COLO668 (cell line): ENCODE results near the gene ANKRD63.
A peak's percentile ranks its signal among the peaks of the same experiment; 100 is the strongest.

ENCODE experiments used
- DNase-seq: peaks from one replicate; lab custom pipeline; 2025; ENCODE audit not compliant: unreplicated experiment; lab: John Stamatoyannopoulos, UW

The ANKRD63 gene

GRCh38 chr15:40245666-40246450 lies 37.0 kb downstream of the ANKRD63 start:
- DNase-seq = no peak

GRCh38 chr15:40244961-40245523 lies 37.8 kb downstream of the ANKRD63 start:
- no peak for DNase-seq

- no peak for DNase-seq
Observed at GRCh38 chr15:40243126-40243810, 39.6 kb downstream of the ANKRD63 start.

- DNase-seq = no peak
Observed at GRCh38 chr15:40242601-40243000, 40.3 kb downstream of the ANKRD63 start.

- DNase-seq = no peak
Observed at GRCh38 chr15:40242213-40242599, 40.7 kb downstream of the ANKRD63 start.

- DNase-seq = no peak
Observed at GRCh38 chr15:40241269-40242212, 41.3 kb downstream of the ANKRD63 start.

- DNase-seq = no peak
Observed at GRCh38 chr15:40240619-40241221, 42.1 kb downstream of the ANKRD63 start.

- DNase-seq = no peak
Observed at GRCh38 chr15:40239693-40240618, 42.9 kb downstream of the ANKRD63 start.

- no peak for DNase-seq
Observed at GRCh38 chr15:40239404-40239692, 43.5 kb downstream of the ANKRD63 start.

GRCh38 chr15:40238532-40239403 lies 44.1 kb downstream of the ANKRD63 start, which contains the start of gene PAK6:
Gene PAK6 (plus strand): TSS chr15:40239063. CDS start chr15:40264786, 25,723 bp downstream.
- peak; percentile 85 for DNase-seq

GRCh38 chr15:40235201-40235885 lies 47.5 kb downstream of the ANKRD63 start:
- no peak for DNase-seq

GRCh38 chr15:40234783-40235182 lies 48.1 kb downstream of the ANKRD63 start:
- no peak for DNase-seq

- no peak for DNase-seq
Observed at GRCh38 chr15:40233727-40234577, 48.9 kb downstream of the ANKRD63 start.

GRCh38 chr15:40232625-40233070 lies 50.2 kb downstream of the ANKRD63 start:
- no peak for DNase-seq
